CD4-positive, CD25-positive, alpha-beta regulatory T cell (primary cell): Measurements from ENCODE around the gene NHEJ1. TPM values are rescaled to one million over a fixed set of nuclear protein-coding genes. Genes with fewer than 3 reads are reported as not detected.

Source experiments
- ATAC-seq, 2 donors: fragments of 150-1000 bp; cut with Tn5 transposase; one replicate each; pipeline ENCODE4 v1.10.0; 2021; ENCODE audit warnings: low read depth in 2 of 2, moderate number of reproducible peaks in 2 of 2, moderate library complexity in 1 of 2
- DNase-seq, 3 donors: peaks; one replicate each; pipeline versions ENCODE4 v3.0.0 to v3.0.0-alpha.2; 2012 to 2022; ENCODE audit warnings: mixed read lengths in 1 of 3
- H3K27ac ChIP-seq: one replicate; pipeline ENCODE4 v1.7.0; 2013; ENCODE audit warnings: mild to moderate bottlenecking, low read length; ENCODE audit not compliant: insufficient read depth, poor library complexity, severe bottlenecking
- H3K27me3 ChIP-seq: one replicate; pipeline ENCODE4 v1.7.0; 2013; ENCODE audit warnings: low read length; ENCODE audit not compliant: control insufficient read depth, insufficient read depth
- H3K36me3 ChIP-seq: one replicate; pipeline ENCODE4 v1.7.0; 2013; ENCODE audit warnings: mild to moderate bottlenecking, low read length, moderate library complexity; ENCODE audit not compliant: control insufficient read depth, insufficient read depth
- H3K4me1 ChIP-seq: 2 replicates; pipeline ENCODE4 v1.7.0; 2013; ENCODE audit warnings: mild to moderate bottlenecking, low read length; ENCODE audit not compliant: insufficient read depth, control insufficient read depth, poor library complexity, severe bottlenecking
- H3K4me3 ChIP-seq: one replicate; pipeline ENCODE4 v1.7.0; 2013; ENCODE audit warnings: low read depth, mild to moderate bottlenecking, low read length, moderate library complexity
- H3K9me3 ChIP-seq, 2 experiments: 1 replicate in 1 of 2; 2 replicates in 1 of 2; pipeline ENCODE4 v1.7.0; 2013; ENCODE audit warnings: low read length in 2 of 2, mild to moderate bottlenecking in 1 of 2, moderate library complexity in 1 of 2; ENCODE audit not compliant: control insufficient read depth in 2 of 2
- H3K27ac Mint-ChIP-seq, 3 donors: one replicate each; pipeline ENCODE4 v1.8.0; 2020 to 2022; ENCODE audit warnings: mild to moderate bottlenecking in 3 of 3, mixed read lengths in 3 of 3, moderate library complexity in 2 of 3
- H3K27me3 Mint-ChIP-seq: one replicate; pipeline ENCODE4 v1.8.0; 2022; ENCODE audit warnings: mild to moderate bottlenecking, mixed read lengths
- H3K36me3 Mint-ChIP-seq: one replicate; pipeline ENCODE4 v1.8.0; 2020; ENCODE audit warnings: mixed read lengths
- H3K4me1 Mint-ChIP-seq, 4 donors: one replicate each; pipeline ENCODE4 v1.8.0; 2020 to 2022; ENCODE audit warnings: mixed read lengths in 4 of 4, mild to moderate bottlenecking in 1 of 4
- H3K4me3 Mint-ChIP-seq, 4 donors: one replicate each; pipeline ENCODE4 v1.8.0; 2020 to 2022; ENCODE audit warnings: mild to moderate bottlenecking in 4 of 4, mixed read lengths in 4 of 4, moderate library complexity in 3 of 4
- H3K9me3 Mint-ChIP-seq, 7 donors: one replicate each; pipeline ENCODE4 v1.8.0; 2020 to 2022; ENCODE audit warnings: mixed read lengths in 7 of 7, mild to moderate bottlenecking in 3 of 7, moderate library complexity in 2 of 7
- polyA plus RNA-seq, 4 donors: library from polyadenylated mRNA; unstranded; fragments of 300-500 nt; fragmentation: Illumina TruSeq; gene quantifications; one replicate each; pipeline ENCODE4 v1.2.3, GENCODE V29; 2021
- total RNA-seq: library from RNA; stranded (reverse); gene quantifications from one replicate; pipeline ENCODE4 v1.2.3, GENCODE V29; 2022

NHEJ1 gene
- total and polyA plus RNA-seq, 5 donors from 2014 or later: 12.9 to 29.1 (median 25.5) TPM

DNA sequence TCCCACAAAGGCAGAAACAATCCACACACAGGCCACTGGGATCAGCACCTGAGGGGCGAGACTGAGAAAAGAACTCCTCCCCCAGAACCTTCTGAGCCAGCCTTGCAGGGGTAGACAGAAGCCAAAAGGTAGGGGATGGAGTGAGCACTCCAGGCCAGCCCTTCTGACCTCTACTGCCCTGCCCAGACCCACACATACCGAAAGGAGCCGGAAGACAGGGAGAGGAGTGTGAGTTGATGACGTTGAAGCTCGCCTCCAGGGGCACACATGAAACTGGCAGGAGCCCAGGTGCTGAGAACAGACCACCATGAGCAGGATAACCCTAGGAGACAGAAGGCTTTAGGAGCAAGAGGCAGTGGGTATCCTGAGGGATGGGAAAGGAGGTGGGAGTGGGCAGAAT lies 7.4 kb upstream of the NHEJ1 start:
- DNase-seq: no peak
- peaks cover 7% of the 10 kb centered on the region for H3K36me3 Mint-ChIP-seq
- peaks cover 4 to 14% (median 7%) of the 10 kb centered on the region in 4 donors for H3K4me1 Mint-ChIP-seq
- no peaks in the 10 kb centered on the region for H3K27me3 ChIP-seq
- peaks cover 19% of the 10 kb centered on the region for H3K36me3 ChIP-seq
- H3K4me1 ChIP-seq: peaks cover 5% of the 10 kb centered on the region
- peak overlapping the region in 1 of 4 donors; percentile 29 for H3K4me3 Mint-ChIP-seq
- no peaks in the 10 kb centered on the region for H3K9me3 ChIP-seq
- H3K27ac ChIP-seq: no peak overlapping the region
- H3K27ac Mint-ChIP-seq: peak overlapping the region in 2 of 3 donors; percentile 25 to 66
- H3K9me3 Mint-ChIP-seq: no peaks in the 10 kb centered on the region
- ATAC-seq: no peak
- no peak overlapping the region for H3K4me3 ChIP-seq
- no peaks in the 10 kb centered on the region for H3K27me3 Mint-ChIP-seq

- Histone ChIP-seq H3K27ac (no peak overlapping the region), H3K36me3 (peaks cover 2% of the 10 kb centered on the region), H3K4me1 (peaks cover 6% of the 10 kb centered on the region), H3K9me3 (no peaks in the 10 kb centered on the region), H3K4me3 (no peak overlapping the region), H3K27me3 (no peaks in the 10 kb centered on the region)
- Mint-ChIP-seq H3K9me3 (no peaks in the 10 kb centered on the region), H3K4me3 (peak overlapping the region in 1 of 4 donors; percentile 69), H3K4me1 (peaks cover 0 to 14% (median 10%) of the 10 kb centered on the region in 4 donors), H3K27me3 (peaks cover under 1% of the 10 kb centered on the region), H3K27ac (no peak overlapping the region), H3K36me3 (peaks cover 7% of the 10 kb centered on the region)
- ATAC-seq: no peak
- DNase-seq: no peak
These were observed 4.7 kb upstream of the NHEJ1 start for GRCh38 chr2:219165058-219165911.

DNA sequence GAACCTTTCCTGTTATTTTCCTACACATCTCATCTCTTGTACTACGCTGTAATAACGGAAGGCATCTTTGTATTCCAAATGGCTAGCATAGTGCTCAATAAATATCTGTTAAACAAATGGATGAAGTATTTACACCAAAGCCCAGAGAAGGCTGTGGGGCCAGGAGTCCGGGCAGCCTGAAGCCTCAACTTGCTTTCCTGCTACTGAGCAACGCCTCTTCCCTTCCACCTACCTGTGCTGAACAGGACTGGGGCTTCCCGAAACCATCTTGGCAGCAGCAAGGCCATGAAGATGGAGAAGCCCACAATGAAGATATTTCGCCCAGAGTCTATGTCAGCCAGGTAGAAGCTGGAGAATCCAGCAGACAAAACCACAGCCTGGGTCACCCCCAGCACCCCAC lies 2.5 kb upstream of the NHEJ1 start:
- DNase-seq: no peak
- Histone ChIP-seq H3K36me3 (peaks cover 4% of the 10 kb centered on the region), H3K4me3 (no peak overlapping the region), H3K27me3 (no peaks in the 10 kb centered on the region), H3K9me3 (no peaks in the 10 kb centered on the region), H3K27ac (no peak overlapping the region), H3K4me1 (peaks cover 13% of the 10 kb centered on the region)
- Mint-ChIP-seq H3K27ac (no peak overlapping the region), H3K4me1 (peaks cover 12 to 27% (median 19%) of the 10 kb centered on the region in 4 donors), H3K36me3 (peaks cover 7% of the 10 kb centered on the region), H3K27me3 (peaks cover 5% of the 10 kb centered on the region), H3K4me3 (peak overlapping the region in 3 of 4 donors; percentile 10 to 94 (median 21)), H3K9me3 (no peaks in the 10 kb centered on the region)
- no peak for ATAC-seq

- peak overlapping the region; percentile 83 for H3K27ac ChIP-seq
- Mint-ChIP-seq H3K4me1 (peaks cover 12 to 27% (median 20%) of the 10 kb centered on the region in 4 donors), H3K27me3 (peaks cover 5% of the 10 kb centered on the region), H3K36me3 (peaks cover 22% of the 10 kb centered on the region), H3K27ac (peak overlapping the region in 2 of 3 donors; percentile 83 to 97), H3K4me3 (peak overlapping the region; percentile 94 to 98 (median 94)), H3K9me3 (no peaks in the 10 kb centered on the region)
- peaks cover 13% of the 10 kb centered on the region for H3K4me1 ChIP-seq
- H3K4me3 ChIP-seq: peak overlapping the region; percentile 56
- DNase-seq (no peak), ATAC-seq (no peak)
- no peaks in the 10 kb centered on the region for H3K27me3 ChIP-seq
- no peaks in the 10 kb centered on the region for H3K9me3 ChIP-seq
- peaks cover 21% of the 10 kb centered on the region for H3K36me3 ChIP-seq
These were observed 482 bp upstream of the NHEJ1 start for GRCh38 chr2:219161097-219161496.

DNA sequence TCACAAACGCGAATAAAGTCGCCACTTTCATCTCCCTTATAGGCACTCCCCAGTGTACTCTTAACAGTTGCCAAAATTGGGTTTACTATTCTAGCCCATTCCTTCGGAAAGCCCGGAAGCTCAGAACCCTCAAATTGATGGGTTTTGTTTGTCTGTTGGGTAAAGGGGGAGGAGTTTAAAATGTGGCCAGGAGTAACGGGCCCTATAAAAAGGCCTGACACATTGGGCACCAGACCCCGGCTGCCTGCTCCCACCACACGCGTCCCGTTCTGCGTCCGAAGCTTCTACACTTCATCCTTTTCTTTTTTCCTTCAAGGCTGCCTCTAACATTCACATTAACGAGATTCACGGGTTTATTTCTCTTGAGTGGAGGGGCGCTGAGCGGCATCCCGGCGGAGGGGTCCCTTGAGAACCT lies 837 bp downstream of the NHEJ1 start:
- peak overlapping the region; percentile 83 to 93 (median 90) for H3K27ac Mint-ChIP-seq
- peak overlapping the region; percentile 83 for H3K27ac ChIP-seq
- no peaks in the 10 kb centered on the region for H3K9me3 Mint-ChIP-seq
- H3K4me1 Mint-ChIP-seq: peaks cover 12 to 27% (median 20%) of the 10 kb centered on the region in 4 donors
- H3K4me3 Mint-ChIP-seq: peak overlapping the region; percentile 94 to 98 (median 94)
- H3K4me3 ChIP-seq: peak overlapping the region; percentile 43
- H3K9me3 ChIP-seq: no peaks in the 10 kb centered on the region
- H3K27me3 ChIP-seq: no peaks in the 10 kb centered on the region
- peaks cover 21% of the 10 kb centered on the region for H3K36me3 ChIP-seq
- peaks cover 5% of the 10 kb centered on the region for H3K27me3 Mint-ChIP-seq
- peaks cover 18% of the 10 kb centered on the region for H3K36me3 Mint-ChIP-seq
- ATAC-seq (no peak), DNase-seq (peak in 1 of 3 donors; percentile 15)
- H3K4me1 ChIP-seq: peaks cover 13% of the 10 kb centered on the region

- H3K36me3 ChIP-seq: peaks cover 31% of the 10 kb centered on the region
- ATAC-seq (no peak), DNase-seq (no peak)
- peaks cover 15% of the 10 kb centered on the region for H3K36me3 Mint-ChIP-seq
- peaks cover 13% of the 10 kb centered on the region for H3K4me1 ChIP-seq
- H3K4me1 Mint-ChIP-seq: peaks cover 12 to 27% (median 22%) of the 10 kb centered on the region in 4 donors
- H3K27me3 Mint-ChIP-seq: peaks cover 5% of the 10 kb centered on the region
- no peaks in the 10 kb centered on the region for H3K27me3 ChIP-seq
- no peaks in the 10 kb centered on the region for H3K9me3 Mint-ChIP-seq
- H3K9me3 ChIP-seq: no peaks in the 10 kb centered on the region
- H3K4me3 Mint-ChIP-seq: peak overlapping the region in 2 of 4 donors; percentile 53 to 58
- no peak overlapping the region for H3K4me3 ChIP-seq
- H3K27ac Mint-ChIP-seq: no peak overlapping the region
- H3K27ac ChIP-seq: no peak overlapping the region
These were observed 2.0 kb downstream of the NHEJ1 start for GRCh38 chr2:219158586-219158985.

- H3K4me1 Mint-ChIP-seq: peaks cover 12 to 27% (median 21%) of the 10 kb centered on the region in 4 donors
- no peak overlapping the region for H3K4me3 ChIP-seq
- no peaks in the 10 kb centered on the region for H3K9me3 ChIP-seq
- H3K4me1 ChIP-seq: peaks cover 13% of the 10 kb centered on the region
- H3K27me3 ChIP-seq: no peaks in the 10 kb centered on the region
- peaks cover 15% of the 10 kb centered on the region for H3K36me3 Mint-ChIP-seq
- no peak overlapping the region for H3K4me3 Mint-ChIP-seq
- DNase-seq (no peak), ATAC-seq (no peak)
- no peak overlapping the region for H3K27ac ChIP-seq
- H3K27ac Mint-ChIP-seq: no peak overlapping the region
- peaks cover 5% of the 10 kb centered on the region for H3K27me3 Mint-ChIP-seq
- no peaks in the 10 kb centered on the region for H3K9me3 Mint-ChIP-seq
- H3K36me3 ChIP-seq: peaks cover 36% of the 10 kb centered on the region
These were observed 2.6 kb downstream of the NHEJ1 start for GRCh38 chr2:219158025-219158424.
